ENCODE measurements around the gene BRWD1.

The BRWD1 gene

DNA sequence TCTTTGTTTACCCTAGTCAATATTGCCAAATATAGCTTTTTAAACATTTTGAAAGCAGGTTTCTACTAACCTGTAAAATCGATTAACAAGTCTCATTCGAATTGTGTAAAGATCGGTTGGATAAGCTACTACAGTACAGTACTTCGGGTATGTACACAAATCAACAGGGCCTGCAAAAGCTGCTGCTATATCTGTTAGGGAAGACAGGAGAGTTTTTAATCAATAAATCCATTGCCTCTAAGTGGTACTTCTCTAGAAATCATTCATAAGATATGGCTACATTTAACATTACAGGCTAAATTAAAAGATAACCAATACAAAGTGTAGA lies 95.4 kb downstream of the BRWD1 start:
- H3K9me3 Mint-ChIP-seq, result no peaks in the 10 kb centered on the region
- H3K4me1 Mint-ChIP-seq, result peaks cover 9% of the 10 kb centered on the region
- no peaks in the 10 kb centered on the region for H3K27me3 Mint-ChIP-seq
- no peak overlapping the region for H3K27ac Mint-ChIP-seq
- no peak for DNase-seq
- CTCF ChIA-PET, result no interaction called here
- no peak overlapping the region for H3K4me3 Mint-ChIP-seq
- peaks cover 45% of the 10 kb centered on the region for H3K36me3 Mint-ChIP-seq

DNA sequence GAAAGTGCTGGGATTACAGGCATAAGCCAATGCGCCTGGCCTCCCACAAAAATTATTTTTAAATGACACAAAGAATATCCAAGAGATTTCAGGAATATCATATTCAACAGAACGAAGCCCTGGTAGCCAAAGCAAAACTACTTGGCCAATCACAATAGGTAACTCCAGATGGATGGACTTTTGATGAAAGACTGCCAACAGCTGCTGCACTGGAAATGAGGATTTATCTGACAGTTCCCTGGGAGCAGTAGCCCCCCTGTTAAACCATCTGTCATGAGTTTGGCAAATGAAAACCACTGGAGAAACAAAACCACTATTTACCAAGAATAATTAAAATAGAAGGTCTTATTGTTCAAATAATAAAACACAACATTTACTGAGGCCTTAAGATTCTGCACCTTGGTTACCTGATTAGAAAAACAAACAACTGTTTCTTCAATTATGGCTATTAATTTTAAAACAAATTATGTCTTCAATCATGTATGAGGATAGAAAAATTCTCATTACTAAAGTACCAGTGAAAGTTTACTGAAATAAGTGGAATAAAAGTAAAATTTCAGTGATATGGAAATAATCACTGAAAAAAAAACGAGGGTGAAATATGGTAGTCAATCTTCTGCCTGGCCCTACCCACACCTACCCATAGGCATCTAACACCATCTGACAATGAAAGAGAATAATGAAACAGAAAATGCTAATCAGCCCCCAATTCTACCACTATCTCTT lies 95.9 kb downstream of the BRWD1 start:
- Mint-ChIP-seq H3K9me3 (no peaks in the 10 kb centered on the region), H3K27ac (no peak overlapping the region), H3K4me3 (no peak overlapping the region), H3K36me3 (peaks cover 45% of the 10 kb centered on the region), H3K27me3 (no peaks in the 10 kb centered on the region), H3K4me1 (peaks cover 9% of the 10 kb centered on the region)
- no peak for DNase-seq
- CTCF ChIA-PET, result no interaction called here

- Mint-ChIP-seq H3K27ac (no peak overlapping the region), H3K4me1 (peaks cover 9% of the 10 kb centered on the region), H3K4me3 (no peak overlapping the region), H3K9me3 (no peaks in the 10 kb centered on the region), H3K36me3 (peaks cover 41% of the 10 kb centered on the region), H3K27me3 (no peaks in the 10 kb centered on the region)
- DNase-seq, result no peak
- CTCF ChIA-PET, result no interaction called here
Observed at GRCh38 chr21:39216290-39216689, 97.1 kb downstream of the BRWD1 start.

GRCh38 chr21:39215078-39215477 lies 98.4 kb downstream of the BRWD1 start:
- H3K4me1 Mint-ChIP-seq, result peaks cover 6% of the 10 kb centered on the region
- no peak overlapping the region for H3K27ac Mint-ChIP-seq
- H3K9me3 Mint-ChIP-seq, result no peaks in the 10 kb centered on the region

DNA sequence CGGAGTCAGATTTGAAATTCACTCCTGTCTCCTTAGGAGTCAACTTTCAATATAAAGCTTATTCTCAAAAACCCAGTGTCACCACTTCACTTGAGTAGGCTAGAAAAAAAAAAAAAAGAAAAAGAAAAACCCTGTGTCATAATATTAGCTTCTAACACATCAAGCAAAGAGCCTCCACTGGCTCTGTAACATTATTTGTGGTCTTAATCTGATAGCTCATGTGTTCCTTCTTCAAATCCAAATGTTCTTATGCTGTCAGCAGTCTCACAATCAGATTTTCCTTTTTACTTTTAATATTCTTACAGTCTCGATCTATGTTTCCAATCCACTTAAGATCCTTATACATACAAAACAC lies 104.1 kb downstream of the BRWD1 start:
- Mint-ChIP-seq H3K27me3 (no peaks in the 10 kb centered on the region), H3K36me3 (peaks cover 52% of the 10 kb centered on the region), H3K9me3 (no peaks in the 10 kb centered on the region), H3K4me3 (no peak overlapping the region), H3K4me1 (peaks cover 4% of the 10 kb centered on the region), H3K27ac (no peak overlapping the region)
- CTCF ChIA-PET, result no interaction called here
- DNase-seq, result no peak

More at GRCh38 chr21:39215078-39215477, 98.4 kb downstream of the BRWD1 start:
- CTCF ChIA-PET, result no interaction called here
- DNase-seq, result no peak
- Mint-ChIP-seq H3K36me3 (peaks cover 48% of the 10 kb centered on the region), H3K27me3 (no peaks in the 10 kb centered on the region), H3K4me3 (no peak overlapping the region)

- no peak for DNase-seq
- Mint-ChIP-seq H3K9me3 (no peaks in the 10 kb centered on the region), H3K4me1 (peaks cover 4% of the 10 kb centered on the region), H3K36me3 (peaks cover 50% of the 10 kb centered on the region), H3K4me3 (no peak overlapping the region), H3K27me3 (no peaks in the 10 kb centered on the region), H3K27ac (no peak overlapping the region)
- CTCF ChIA-PET, result no interaction called here
Observed at GRCh38 chr21:39208624-39209333, 104.7 kb downstream of the BRWD1 start.

DNA sequence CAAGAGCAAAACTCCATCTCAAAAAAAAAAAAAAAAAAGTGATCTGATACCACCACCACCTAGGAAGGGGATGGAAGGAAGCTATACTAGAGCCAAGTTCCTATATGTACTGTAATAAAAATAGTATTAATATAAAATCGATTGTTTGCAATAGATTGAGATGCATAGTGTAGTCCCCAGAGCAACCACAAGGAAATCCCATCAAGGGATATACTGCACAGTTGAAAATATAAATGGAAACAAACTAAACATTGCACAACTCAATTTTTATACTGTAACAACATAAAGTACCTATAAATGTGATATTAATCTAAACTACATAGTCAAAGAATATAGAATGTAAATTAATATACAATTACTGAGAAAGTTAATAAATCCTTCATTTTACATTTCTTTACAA lies 109.3 kb downstream of the BRWD1 start:
- H3K4me1 Mint-ChIP-seq, result peaks cover 2% of the 10 kb centered on the region
- no peaks in the 10 kb centered on the region for H3K9me3 Mint-ChIP-seq
- CTCF ChIA-PET, result no interaction called here
- H3K4me3 Mint-ChIP-seq, result no peak overlapping the region
- H3K27me3 Mint-ChIP-seq, result no peaks in the 10 kb centered on the region
- H3K27ac Mint-ChIP-seq, result no peak overlapping the region
- H3K36me3 Mint-ChIP-seq, result peaks cover 35% of the 10 kb centered on the region
- no peak for DNase-seq

DNA sequence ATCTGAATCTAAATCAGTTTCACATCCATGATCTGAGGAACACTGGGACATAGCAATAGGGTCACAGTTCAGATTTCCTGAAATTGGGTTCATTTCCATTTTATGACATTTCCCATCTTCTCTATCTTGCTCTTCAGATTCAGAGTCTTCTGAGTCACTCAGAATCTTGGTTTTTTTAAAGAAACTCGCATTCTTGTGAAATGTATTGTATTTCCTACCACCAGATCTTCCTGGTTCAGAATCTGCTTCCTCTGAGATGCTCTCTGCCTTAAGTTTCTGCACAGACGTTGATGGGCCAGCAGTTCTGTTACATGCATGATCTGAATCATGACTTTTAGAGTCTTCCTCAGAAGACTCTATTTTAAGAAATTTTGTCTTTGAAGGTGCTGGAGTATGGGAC lies 114.6 kb downstream of the BRWD1 start:
- H3K4me3 Mint-ChIP-seq, result no peak overlapping the region
- DNase-seq, result no peak
- no peaks in the 10 kb centered on the region for H3K27me3 Mint-ChIP-seq
- H3K36me3 Mint-ChIP-seq, result peaks cover 51% of the 10 kb centered on the region
- CTCF ChIA-PET, result no interaction called here
- no peaks in the 10 kb centered on the region for H3K9me3 Mint-ChIP-seq
- peaks cover 12% of the 10 kb centered on the region for H3K4me1 Mint-ChIP-seq
- H3K27ac Mint-ChIP-seq, result no peak overlapping the region

- H3K4me3 Mint-ChIP-seq, result no peak overlapping the region
- CTCF ChIA-PET, result no interaction called here
- H3K27ac Mint-ChIP-seq, result no peak overlapping the region
- no peaks in the 10 kb centered on the region for H3K9me3 Mint-ChIP-seq
- H3K4me1 Mint-ChIP-seq, result peaks cover 12% of the 10 kb centered on the region
- peaks cover 49% of the 10 kb centered on the region for H3K36me3 Mint-ChIP-seq
- no peak for DNase-seq
- no peaks in the 10 kb centered on the region for H3K27me3 Mint-ChIP-seq
Observed at GRCh38 chr21:39197448-39198233, 115.8 kb downstream of the BRWD1 start.

DNA sequence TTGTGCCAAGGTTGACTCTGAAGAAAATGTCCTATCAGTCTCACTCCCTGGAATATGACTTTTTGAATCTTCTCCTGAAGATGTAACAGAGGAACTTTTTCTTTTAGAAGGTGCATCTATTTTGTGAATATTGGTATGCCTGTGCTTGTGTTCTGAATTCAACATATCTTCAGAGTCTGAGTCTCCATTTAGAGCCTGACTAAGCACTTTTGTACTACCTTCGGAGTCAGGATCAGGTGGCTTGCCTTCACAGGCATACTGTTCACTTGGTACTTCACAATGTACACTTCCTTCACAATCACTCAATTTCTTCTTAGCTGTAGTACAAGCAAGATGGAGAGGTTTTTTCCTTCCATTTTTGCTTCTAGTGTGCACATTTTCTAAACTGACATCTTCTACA lies 116.6 kb downstream of the BRWD1 start:
- Mint-ChIP-seq H3K4me3 (no peak overlapping the region), H3K36me3 (peaks cover 51% of the 10 kb centered on the region), H3K4me1 (peaks cover 12% of the 10 kb centered on the region), H3K27ac (peak overlapping the region; percentile 64), H3K27me3 (no peaks in the 10 kb centered on the region), H3K9me3 (no peaks in the 10 kb centered on the region)
- DNase-seq, result no peak
- CTCF ChIA-PET, result no interaction called here

DNA sequence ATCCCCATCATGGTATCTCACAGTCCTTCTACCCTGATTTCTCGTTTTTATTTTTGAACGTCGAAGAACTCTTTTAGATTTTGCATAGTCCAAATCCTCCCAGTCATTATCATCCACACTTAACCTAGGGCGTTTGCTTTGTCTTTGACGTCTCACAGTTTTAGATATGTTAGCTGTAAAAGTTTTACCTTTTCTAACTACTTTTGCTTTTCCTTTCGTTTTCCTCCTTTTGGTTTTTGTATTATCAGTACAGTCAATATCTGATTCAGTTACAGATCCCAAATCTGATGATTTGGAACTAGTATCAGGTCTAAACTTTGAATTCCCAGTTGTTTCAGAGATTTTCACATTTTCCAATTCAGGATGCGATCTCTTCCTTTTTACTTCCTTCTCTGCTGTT lies 117.1 kb downstream of the BRWD1 start:
- peak overlapping the region; percentile 64 for H3K27ac Mint-ChIP-seq
- CTCF ChIA-PET, result no interaction called here
- H3K4me3 Mint-ChIP-seq, result no peak overlapping the region
- no peaks in the 10 kb centered on the region for H3K9me3 Mint-ChIP-seq
- DNase-seq, result no peak
- H3K4me1 Mint-ChIP-seq, result peaks cover 12% of the 10 kb centered on the region
- peaks cover 48% of the 10 kb centered on the region for H3K36me3 Mint-ChIP-seq
- H3K27me3 Mint-ChIP-seq, result no peaks in the 10 kb centered on the region

DNA sequence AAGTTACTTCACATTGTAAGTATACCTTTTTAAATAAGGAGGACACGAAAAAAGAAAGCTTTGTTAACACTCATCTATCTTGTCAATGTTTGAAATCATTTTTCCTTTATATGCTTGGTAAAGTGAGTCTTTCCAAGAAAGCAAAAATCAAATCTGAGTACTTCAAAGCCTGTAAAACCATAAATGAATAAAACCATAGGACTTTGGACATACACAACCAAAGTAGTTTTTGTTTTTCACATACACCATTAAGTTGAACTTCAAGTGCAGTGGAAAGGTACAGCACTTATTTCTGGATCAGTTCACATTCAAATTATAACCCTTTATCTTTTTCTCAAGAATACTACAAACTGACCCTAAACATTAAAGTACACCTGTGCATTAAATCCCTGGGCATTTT lies 120.1 kb downstream of the BRWD1 start:
- H3K27me3 Mint-ChIP-seq, result no peaks in the 10 kb centered on the region
- peaks cover 43% of the 10 kb centered on the region for H3K36me3 Mint-ChIP-seq
- CTCF ChIA-PET, result no interaction called here

GRCh38 chr21:39189857-39190604 lies 123.4 kb downstream of the BRWD1 start:
- DNase-seq, result no peak
- Mint-ChIP-seq H3K27me3 (no peaks in the 10 kb centered on the region), H3K36me3 (peaks cover 24% of the 10 kb centered on the region), H3K27ac (no peak overlapping the region), H3K4me1 (peaks cover 2% of the 10 kb centered on the region), H3K4me3 (no peak overlapping the region), H3K9me3 (no peaks in the 10 kb centered on the region)
- CTCF ChIA-PET, result interaction anchor here (0.8 kb wide), 1 partner anchor 13 kb away, joined by 3 read pairs; no protein-coding TSS in a partner anchor

More for the DNA sequence above, 120.1 kb downstream of the BRWD1 start:
- Mint-ChIP-seq H3K4me3 (no peak overlapping the region), H3K4me1 (peaks cover 12% of the 10 kb centered on the region), H3K27ac (no peak overlapping the region), H3K9me3 (no peaks in the 10 kb centered on the region)
- DNase-seq, result no peak

- H3K27me3 Mint-ChIP-seq, result no peaks in the 10 kb centered on the region
- DNase-seq, result no peak
- H3K4me1 Mint-ChIP-seq, result peaks cover 11% of the 10 kb centered on the region
Observed at GRCh38 chr21:39188521-39189139, 124.8 kb downstream of the BRWD1 start.

More at GRCh38 chr21:39188521-39189139, 124.8 kb downstream of the BRWD1 start:
- Mint-ChIP-seq H3K4me3 (no peak overlapping the region), H3K27ac (no peak overlapping the region), H3K36me3 (peaks cover 21% of the 10 kb centered on the region), H3K9me3 (no peaks in the 10 kb centered on the region)
- CTCF ChIA-PET, result no interaction called here
